H9 (cell line): ENCODE measurements around the gene RUNX1. TPM values are rescaled to one million over a fixed set of nuclear protein-coding genes. Genes with fewer than 3 reads are reported as not detected.

ENCODE experiments used
- DNase-seq: peaks from one replicate; pipeline ENCODE4 v3.0.0-alpha.2; 2017
- H2AFZ ChIP-seq: one replicate; pipeline ENCODE4 v1.6.1; 2013; ENCODE audit warnings: mild to moderate bottlenecking, low read length, control low read depth, moderate library complexity
- H2AK5ac ChIP-seq: 2 replicates; pipeline ENCODE4 v1.6.1; 2013; ENCODE audit warnings: low read length, control low read depth, mixed read lengths; ENCODE audit not compliant: insufficient read length
- H2BK120ac ChIP-seq: one replicate; pipeline ENCODE4 v1.6.1; 2013; ENCODE audit warnings: low read depth, mild to moderate bottlenecking, low read length, control low read depth, inconsistent platforms; ENCODE audit not compliant: poor library complexity, severe bottlenecking
- H2BK12ac ChIP-seq: 2 replicates; pipeline ENCODE4 v1.6.1; 2013; ENCODE audit warnings: low read length, control low read depth, mixed read lengths, low read depth; ENCODE audit not compliant: insufficient read length
- H2BK15ac ChIP-seq: 2 replicates; pipeline ENCODE4 v1.6.1; 2013; ENCODE audit warnings: low read depth, low read length, control low read depth
- H2BK20ac ChIP-seq: one replicate; pipeline ENCODE4 v1.6.1; 2013; ENCODE audit warnings: low read depth, mild to moderate bottlenecking, low read length, control low read depth, inconsistent platforms; ENCODE audit not compliant: poor library complexity, severe bottlenecking
- H2BK5ac ChIP-seq: 2 replicates; pipeline ENCODE4 v1.6.1; 2013; ENCODE audit warnings: low read length, control low read depth, mixed read lengths; ENCODE audit not compliant: insufficient read length
- H3K14ac ChIP-seq: 2 replicates; pipeline ENCODE4 v1.6.1; 2013; ENCODE audit warnings: low read length, control low read depth; ENCODE audit not compliant: insufficient read depth
- H3K18ac ChIP-seq: 2 replicates; pipeline ENCODE4 v1.6.1; 2013; ENCODE audit warnings: low read depth, mild to moderate bottlenecking, mixed read lengths, low read length, control low read depth; ENCODE audit not compliant: insufficient read length
- H3K23ac ChIP-seq: 2 replicates; pipeline ENCODE4 v1.6.1; 2013; ENCODE audit warnings: low read length, control low read depth, mixed read lengths, low read depth; ENCODE audit not compliant: insufficient read length
- H3K23me2 ChIP-seq: 2 replicates; pipeline ENCODE4 v1.6.1; 2013; ENCODE audit warnings: low read depth, mild to moderate bottlenecking, mixed read lengths, low read length, control low read depth; ENCODE audit not compliant: insufficient read length, poor library complexity, severe bottlenecking
- H3K27ac ChIP-seq: 2 replicates; pipeline ENCODE4 v1.5.1; 2013; ENCODE audit warnings: low read length, control low read depth, mixed read lengths, low read depth; ENCODE audit not compliant: insufficient read length
- H3K27me3 ChIP-seq: 2 replicates; pipeline ENCODE4 v1.6.1; 2013; ENCODE audit warnings: low read length, control low read depth, inconsistent platforms; ENCODE audit not compliant: insufficient read depth
- H3K4ac ChIP-seq: 2 replicates; pipeline ENCODE4 v1.6.1; 2013; ENCODE audit warnings: low read depth, mild to moderate bottlenecking, control low read depth, inconsistent platforms, low read length, moderate library complexity
- H3K4me1 ChIP-seq: 2 replicates; pipeline ENCODE4 v1.6.1; 2013; ENCODE audit warnings: low read length, control low read depth, inconsistent platforms; ENCODE audit not compliant: insufficient read depth
- H3K4me2 ChIP-seq: 2 replicates; pipeline ENCODE4 v1.6.1; 2013; ENCODE audit warnings: low read length, control low read depth, mixed read lengths; ENCODE audit not compliant: insufficient read length, insufficient read depth
- H3K56ac ChIP-seq: 2 replicates; pipeline ENCODE4 v1.6.1; 2013; ENCODE audit warnings: low read depth, mild to moderate bottlenecking, mixed read lengths, low read length, control low read depth; ENCODE audit not compliant: insufficient read length
- H3K79me1 ChIP-seq: 2 replicates; pipeline ENCODE4 v1.6.1; 2013; ENCODE audit warnings: low read depth, mild to moderate bottlenecking, moderate library complexity, low read length, control low read depth, inconsistent platforms; ENCODE audit not compliant: insufficient read depth, poor library complexity, severe bottlenecking
- H3K79me2 ChIP-seq: 2 replicates; pipeline ENCODE4 v1.6.1; 2013; ENCODE audit warnings: low read length, control low read depth, inconsistent platforms; ENCODE audit not compliant: insufficient read depth
- H3K9ac ChIP-seq: 2 replicates; pipeline ENCODE4 v1.6.1; 2013; ENCODE audit warnings: low read length, control low read depth, mixed read lengths; ENCODE audit not compliant: insufficient read length; ENCODE audit errors: extremely low read depth
- H3K9me3 ChIP-seq: one replicate; pipeline ENCODE4 v1.6.1; 2013; ENCODE audit warnings: low read depth, low read length, inconsistent platforms; ENCODE audit not compliant: control insufficient read depth
- H3T11ph ChIP-seq: one replicate; pipeline ENCODE4 v1.6.1; 2013; ENCODE audit warnings: mild to moderate bottlenecking, low read length, control low read depth, inconsistent platforms
- H4K20me1 ChIP-seq: one replicate; pipeline ENCODE4 v1.6.1; 2013; ENCODE audit not compliant: control insufficient read depth, insufficient read length, insufficient read depth
- H4K5ac ChIP-seq: 2 replicates; pipeline ENCODE4 v1.6.1; 2013; ENCODE audit warnings: low read depth, mild to moderate bottlenecking, mixed read lengths, low read length, control low read depth; ENCODE audit not compliant: insufficient read length
- H4K8ac ChIP-seq: replicated peaks from 2 replicates; pipeline ENCODE4 v1.6.1; 2013; ENCODE audit warnings: low read length, control low read depth, mixed read lengths, low read depth; ENCODE audit not compliant: insufficient read length
- H4K91ac ChIP-seq: 2 replicates; pipeline ENCODE4 v1.6.1; 2013; ENCODE audit warnings: low read depth, mild to moderate bottlenecking, moderate library complexity, mixed read lengths, low read length, control low read depth; ENCODE audit not compliant: insufficient read length
- H3K27ac Mint-ChIP-seq, 3 experiments: 2 replicates in 2 of 3; 3 replicates in 1 of 3; pipeline ENCODE4 v1.8.0; 2020 to 2021; ENCODE audit warnings: mixed read lengths in 3 of 3, mild to moderate bottlenecking in 1 of 3, moderate library complexity in 1 of 3
- H3K27me3 Mint-ChIP-seq: 2 replicates; pipeline ENCODE4 v1.8.0; 2021; ENCODE audit warnings: low read depth, mild to moderate bottlenecking, moderate library complexity, mixed read lengths
- H3K36me3 Mint-ChIP-seq, 3 experiments: 2 replicates in 2 of 3; 3 replicates in 1 of 3; pipeline ENCODE4 v1.8.0; 2020 to 2021; ENCODE audit warnings: low read depth in 3 of 3, mixed read lengths in 3 of 3; ENCODE audit not compliant: insufficient read depth in 1 of 3
- H3K4me1 Mint-ChIP-seq, 2 experiments: 2 replicates each; pipeline ENCODE4 v1.8.0; 2020; ENCODE audit warnings: mixed read lengths in 2 of 2
- H3K4me3 Mint-ChIP-seq, 2 experiments: 2 replicates in 1 of 2; 3 replicates in 1 of 2; pipeline ENCODE4 v1.8.0; 2020 to 2021; ENCODE audit warnings: mild to moderate bottlenecking in 2 of 2, mixed read lengths in 2 of 2, moderate library complexity in 1 of 2
- H3K9me3 Mint-ChIP-seq, 2 experiments: 2 replicates in 1 of 2; 3 replicates in 1 of 2; pipeline ENCODE4 v1.8.0; 2020; ENCODE audit warnings: mild to moderate bottlenecking in 2 of 2, mixed read lengths in 2 of 2, moderate library complexity in 1 of 2
- WGBS: extraction: QIAGEN DNeasy Blood & Tissue Kit; methylation state at CpG from one replicate; pipeline ENCODE4 v1.1.7; 2013; ENCODE audit warnings: missing lambda C conversion rate, low lambda C conversion rate, mixed read lengths; ENCODE audit not compliant: insufficient read length; ENCODE audit errors: extremely low coverage; 5-methylcytosine and 5-hydroxymethylcytosine counted together
- total RNA-seq: library from RNA; stranded (reverse); gene quantifications from 2 replicates; pipeline ENCODE4 v1.2.1, GENCODE V29; 2021
- TF ChIP-seq, protein P1 (sequence below): fragments of 200-600 bp; sonication (generic); conservative IDR thresholded peaks from 3 replicates; pipeline ENCODE4 v1.8.0; 2021; ENCODE audit warnings: antibody characterized with exemption, mild to moderate bottlenecking

The RUNX1 gene
- total RNA-seq, 1 experiment from 2014 or later, result 0.72 TPM

DNA sequence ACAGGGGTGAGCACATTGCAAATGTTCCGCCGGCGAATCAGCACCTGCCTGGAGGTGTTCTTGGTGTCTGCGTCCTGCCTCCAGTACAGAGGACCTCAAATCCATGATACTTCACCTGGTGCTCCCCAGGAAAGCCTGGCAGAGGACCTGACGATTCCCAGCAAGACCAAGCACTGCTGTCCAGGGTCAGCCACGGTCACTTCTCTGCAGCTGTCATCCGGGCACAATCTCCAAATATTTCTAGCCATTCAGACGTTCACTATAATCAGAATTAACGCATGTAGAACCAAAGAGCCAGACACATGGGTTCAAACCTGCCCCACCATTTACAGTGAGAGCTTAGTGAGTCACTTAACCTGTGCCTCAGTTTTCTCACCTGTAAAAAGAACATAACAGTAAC, 305.8 kb downstream of the RUNX1 start:
- no peak overlapping the region for H4K8ac ChIP-seq
- no peak overlapping the region for H4K91ac ChIP-seq
- H3K27ac Mint-ChIP-seq, result no peak overlapping the region

More for the DNA sequence above, 305.8 kb downstream of the RUNX1 start:
- no peak for DNase-seq
- H3K9me3 Mint-ChIP-seq, result peaks cover 0 to 3% of the 10 kb centered on the region in 2 experiments; a peak in 2 of 5 replicates
- Histone ChIP-seq H3K79me2 (no peaks in the 10 kb centered on the region), H4K5ac (no peak overlapping the region), H3T11ph (no peak overlapping the region), H2BK120ac (no peak overlapping the region), H3K9ac (no peak overlapping the region), H2BK5ac (no peak overlapping the region), H3K18ac (no peak overlapping the region), H2BK20ac (no peak overlapping the region), H3K56ac (no peak overlapping the region), H2BK15ac (no peak overlapping the region), H3K4ac (no peak overlapping the region), H2BK12ac (no peak overlapping the region), H3K14ac (no peak overlapping the region), H3K9me3 (no peaks in the 10 kb centered on the region), H3K27ac (no peak overlapping the region), H3K23ac (no peak overlapping the region), H3K4me2 (no peak overlapping the region), H3K79me1 (no peaks in the 10 kb centered on the region), H3K23me2 (no peaks in the 10 kb centered on the region), H3K27me3 (no peaks in the 10 kb centered on the region), H2AFZ (no peak overlapping the region), H3K4me1 (no peaks in the 10 kb centered on the region), H2AK5ac (no peak overlapping the region), H4K20me1 (no peaks in the 10 kb centered on the region)
- no peak overlapping the region for H3K4me3 Mint-ChIP-seq
- no peaks in the 10 kb centered on the region for H3K4me1 Mint-ChIP-seq
- H3K27me3 Mint-ChIP-seq, result peaks cover 12% of the 10 kb centered on the region
- no CpG with 5 or more reads among the region's 9 CpGs for WGBS
- no peaks in the 10 kb centered on the region for H3K36me3 Mint-ChIP-seq
- TF ChIP-seq, protein P1, sequence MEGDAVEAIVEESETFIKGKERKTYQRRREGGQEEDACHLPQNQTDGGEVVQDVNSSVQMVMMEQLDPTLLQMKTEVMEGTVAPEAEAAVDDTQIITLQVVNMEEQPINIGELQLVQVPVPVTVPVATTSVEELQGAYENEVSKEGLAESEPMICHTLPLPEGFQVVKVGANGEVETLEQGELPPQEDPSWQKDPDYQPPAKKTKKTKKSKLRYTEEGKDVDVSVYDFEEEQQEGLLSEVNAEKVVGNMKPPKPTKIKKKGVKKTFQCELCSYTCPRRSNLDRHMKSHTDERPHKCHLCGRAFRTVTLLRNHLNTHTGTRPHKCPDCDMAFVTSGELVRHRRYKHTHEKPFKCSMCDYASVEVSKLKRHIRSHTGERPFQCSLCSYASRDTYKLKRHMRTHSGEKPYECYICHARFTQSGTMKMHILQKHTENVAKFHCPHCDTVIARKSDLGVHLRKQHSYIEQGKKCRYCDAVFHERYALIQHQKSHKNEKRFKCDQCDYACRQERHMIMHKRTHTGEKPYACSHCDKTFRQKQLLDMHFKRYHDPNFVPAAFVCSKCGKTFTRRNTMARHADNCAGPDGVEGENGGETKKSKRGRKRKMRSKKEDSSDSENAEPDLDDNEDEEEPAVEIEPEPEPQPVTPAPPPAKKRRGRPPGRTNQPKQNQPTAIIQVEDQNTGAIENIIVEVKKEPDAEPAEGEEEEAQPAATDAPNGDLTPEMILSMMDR, result no peak
